Activated gamma-delta T cell (primary cell): ENCODE data around the gene EGLN1.

ENCODE experiments used
- DNase-seq: peaks from one replicate; lab custom pipeline; 2025; lab: John Stamatoyannopoulos, UW

Gene EGLN1

DNA sequence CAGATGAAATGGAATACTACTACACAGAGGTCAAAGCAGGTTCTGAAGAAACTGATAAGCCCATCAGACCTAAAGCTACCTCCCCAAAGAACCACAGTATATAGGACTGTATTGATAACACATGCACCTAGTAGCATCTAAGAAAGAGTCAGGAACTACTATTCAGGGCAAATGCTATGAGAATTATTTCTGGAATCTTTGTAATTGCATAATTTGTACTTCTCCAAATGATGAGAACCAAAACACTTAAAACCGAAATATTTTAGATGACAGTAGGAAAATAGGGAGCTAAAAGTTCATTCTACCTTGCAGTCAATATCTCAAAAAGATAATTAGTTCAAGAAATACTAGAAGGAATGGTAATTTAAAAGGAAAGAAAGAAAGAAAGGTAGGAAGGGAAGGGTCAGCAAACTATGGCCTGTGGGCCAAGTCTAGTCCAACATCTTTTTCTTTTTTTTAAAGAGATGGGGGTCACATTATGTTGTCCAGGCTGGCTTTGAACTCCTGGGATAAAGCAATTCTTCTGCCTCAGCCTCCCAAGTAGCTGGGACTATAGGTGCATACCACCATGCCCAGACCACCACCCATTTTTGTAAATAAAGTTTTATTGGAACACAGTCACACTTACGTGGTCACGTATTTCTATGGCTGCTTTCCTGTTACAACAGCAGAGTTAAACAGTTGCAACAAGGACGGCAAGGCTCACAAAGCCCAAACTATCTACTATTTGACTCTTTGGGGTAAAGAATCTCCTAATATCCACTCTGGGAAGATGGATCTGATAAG lies 24.0 kb downstream of the EGLN1 start:
- no peak for DNase-seq

GRCh38 chr1:231396643-231397042 lies 25.4 kb downstream of the EGLN1 start:
- DNase-seq, result no peak

- DNase-seq, result no peak
Measured at GRCh38 chr1:231395998-231396390, 26.1 kb downstream of the EGLN1 start.

DNA sequence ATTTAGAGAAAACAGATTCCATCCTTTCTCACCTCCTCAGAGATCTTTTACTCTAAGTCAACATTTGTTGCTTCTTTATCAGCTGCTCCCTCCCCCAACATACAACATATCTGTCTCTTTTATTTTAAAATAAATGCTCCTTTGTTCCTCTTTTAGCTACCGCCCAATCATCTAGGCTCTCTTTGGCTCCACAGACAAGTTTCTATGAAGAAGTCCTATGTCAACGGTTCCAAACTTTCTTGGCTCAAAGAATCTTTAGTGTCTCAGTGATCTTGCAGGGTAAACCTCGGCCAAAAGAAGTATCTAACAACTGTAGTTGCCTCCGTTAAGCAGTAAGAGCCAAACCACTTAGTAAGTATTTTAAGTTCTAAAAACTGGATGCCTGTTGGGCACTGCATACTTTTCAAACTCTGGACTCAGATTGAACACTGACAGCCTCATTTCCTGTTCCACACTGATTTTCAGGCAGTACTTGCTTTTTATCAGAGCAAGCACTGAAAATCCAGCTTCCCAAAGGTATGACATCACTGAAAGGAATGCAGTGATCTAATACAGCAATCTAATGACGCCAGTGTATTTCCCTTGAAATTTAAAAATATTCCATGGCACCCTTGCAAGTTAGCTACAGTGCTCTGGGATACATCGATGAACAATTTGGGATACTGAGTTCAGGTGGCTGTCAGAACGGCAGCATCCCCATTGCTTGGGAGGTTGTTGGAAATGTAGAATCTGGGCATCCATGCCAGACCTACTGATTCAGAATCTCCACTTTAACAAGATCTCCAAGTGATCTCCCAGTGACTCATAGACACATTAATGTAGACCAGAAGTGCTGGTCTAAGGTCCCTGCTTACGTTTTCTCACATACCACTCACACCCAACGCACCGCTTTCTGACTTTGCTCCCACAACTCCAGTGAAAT lies 26.8 kb downstream of the EGLN1 start:
- no peak for DNase-seq

GRCh38 chr1:231393668-231394067 lies 28.4 kb downstream of the EGLN1 start:
- DNase-seq, result no peak

DNA sequence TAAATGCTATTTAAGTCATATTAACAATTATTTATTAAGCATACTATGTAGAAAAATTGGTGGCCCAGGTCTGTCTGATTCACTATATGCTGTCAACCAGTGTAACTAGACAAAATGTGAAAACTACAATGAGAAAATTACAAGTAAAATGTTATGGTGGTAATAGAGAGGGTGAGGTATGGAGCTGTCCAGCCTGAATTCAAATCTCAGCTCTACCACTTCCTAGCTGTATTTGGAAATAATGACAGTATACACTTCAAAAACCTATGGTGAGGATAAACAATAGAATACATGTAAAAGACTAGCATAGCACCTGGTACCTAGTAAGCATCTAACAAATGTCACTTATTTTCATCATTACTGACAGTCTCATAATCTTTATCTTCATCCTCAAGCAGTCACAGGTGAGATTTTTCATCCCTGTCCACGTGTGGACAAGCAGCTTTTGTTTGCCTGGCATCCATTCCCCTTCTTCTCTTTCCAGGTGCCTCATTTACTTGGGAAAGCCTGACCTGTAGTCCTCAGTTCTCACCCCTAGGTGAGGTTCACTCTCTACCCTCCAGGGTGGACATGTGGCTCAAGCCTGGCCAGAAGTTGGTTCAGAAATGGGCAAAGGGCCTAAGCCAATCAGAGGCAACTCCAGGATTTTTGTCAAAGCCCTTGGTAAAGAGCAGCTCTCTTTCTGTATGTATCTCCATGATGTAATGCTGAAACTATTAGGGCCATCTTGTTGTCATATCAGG lies 29.5 kb downstream of the EGLN1 start:
- DNase-seq, result no peak

- no peak for DNase-seq
Measured at GRCh38 chr1:231390071-231390470, 32.0 kb downstream of the EGLN1 start.

DNA sequence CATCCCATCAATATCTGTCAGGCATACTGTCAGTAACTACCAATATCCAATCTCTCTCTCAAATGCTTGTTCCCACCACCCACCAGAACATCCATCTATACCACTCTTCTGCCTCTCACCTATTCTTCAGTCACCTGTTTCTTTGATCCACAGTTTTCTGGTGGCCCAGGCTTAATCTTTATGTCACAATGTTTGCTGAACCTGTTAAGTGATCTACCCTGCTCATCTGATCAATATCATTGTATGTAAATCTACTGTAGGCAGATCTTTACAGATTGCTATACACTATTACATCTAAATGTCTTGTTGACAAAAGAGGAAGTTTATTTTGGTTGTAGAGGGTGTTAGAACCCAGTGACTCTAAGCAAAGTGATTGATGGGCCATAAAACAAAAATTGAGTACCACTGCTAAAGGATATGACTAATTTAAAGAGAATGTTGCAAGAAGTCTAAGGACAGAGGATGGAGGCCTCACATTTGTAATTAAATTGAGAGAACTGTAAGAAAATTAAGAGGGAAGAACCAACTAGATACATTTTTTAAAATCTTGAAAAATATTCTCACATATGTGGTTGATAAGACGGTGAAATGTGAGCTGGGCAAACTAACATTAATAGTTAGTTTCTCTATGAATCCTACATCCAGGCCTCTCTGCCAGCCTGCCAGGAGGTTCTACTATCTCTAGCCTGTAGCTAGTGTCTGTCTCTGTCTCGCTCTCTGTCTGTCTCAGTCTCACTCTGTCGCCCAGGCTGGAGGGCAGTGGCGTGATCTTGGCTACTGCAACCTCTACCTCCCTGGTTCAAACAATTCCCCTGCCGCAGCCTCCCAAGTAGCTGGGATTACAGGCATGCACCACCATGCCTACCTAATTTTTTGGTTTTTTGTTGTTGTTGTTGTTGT lies 34.1 kb downstream of the EGLN1 start:
- DNase-seq, result no peak

DNA sequence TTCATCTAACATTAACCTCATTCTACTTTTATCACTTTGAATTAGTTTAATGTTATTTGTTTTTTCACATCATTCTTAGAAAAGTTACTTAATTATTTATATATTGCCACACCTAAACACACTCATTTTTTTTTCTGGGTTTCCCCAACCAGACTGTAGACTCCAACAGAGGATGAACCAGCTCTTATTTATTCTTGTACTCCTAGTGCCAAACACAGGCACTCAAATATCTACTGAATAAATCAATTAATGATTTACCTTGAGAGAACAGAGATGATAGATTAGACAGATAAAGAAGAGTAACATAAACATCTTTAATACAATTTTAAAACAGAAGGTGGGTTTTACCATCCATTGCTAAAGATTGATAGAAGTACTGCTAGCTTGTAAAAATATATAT lies 35.6 kb downstream of the EGLN1 start:
- DNase-seq, result no peak

DNA sequence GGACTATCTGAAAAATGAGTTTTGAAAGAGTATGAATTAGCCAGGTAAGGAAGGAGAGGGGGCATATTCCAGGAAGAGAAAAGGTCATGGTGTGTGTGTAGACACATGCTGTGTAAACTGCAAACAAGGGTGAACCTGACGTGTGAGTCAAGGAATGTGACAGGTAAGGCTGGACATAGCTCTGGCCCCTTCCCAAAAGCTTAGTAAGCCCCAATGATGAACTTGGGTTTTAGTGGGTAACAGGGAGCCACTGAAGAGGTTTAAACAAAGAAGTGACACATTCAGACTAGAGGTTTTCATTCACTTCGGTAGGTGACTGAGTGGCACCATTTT lies 36.7 kb downstream of the EGLN1 start:
- DNase-seq, result no peak

- DNase-seq, result no peak
Measured at GRCh38 chr1:231384696-231385415, 37.2 kb downstream of the EGLN1 start.

DNA sequence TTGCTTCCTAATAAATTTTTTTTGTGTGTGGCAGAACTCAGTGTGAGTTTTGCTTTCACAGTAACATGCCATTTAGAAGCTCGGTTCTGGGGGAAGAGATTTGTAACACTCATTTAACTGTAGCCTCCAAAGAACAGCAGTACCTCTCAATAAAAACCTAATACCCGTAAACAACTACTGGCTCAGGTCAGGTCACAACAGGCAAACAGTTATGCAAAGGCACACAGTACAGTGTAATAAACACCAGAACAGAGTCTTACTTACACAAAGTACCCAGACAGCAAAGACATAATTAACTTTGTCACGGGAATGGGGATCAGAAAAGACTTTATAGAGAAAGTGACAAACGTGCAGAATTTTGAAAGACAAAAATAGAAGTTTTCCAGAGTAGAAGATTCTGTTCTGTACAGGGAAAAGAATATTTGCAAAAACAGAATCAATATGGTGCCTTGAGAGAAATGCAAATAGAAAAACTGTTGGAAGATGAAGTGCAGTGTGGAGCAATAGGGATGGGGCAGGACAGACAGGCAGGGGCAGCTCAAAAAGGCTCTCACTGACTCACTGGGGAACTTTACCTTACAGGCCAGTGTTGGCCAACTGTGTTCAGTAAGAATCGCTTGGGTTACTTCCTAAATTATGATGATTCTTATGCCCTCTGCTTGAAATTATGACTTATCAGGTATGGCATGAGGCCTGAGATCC lies 38.8 kb downstream of the EGLN1 start:
- DNase-seq, result no peak

DNA sequence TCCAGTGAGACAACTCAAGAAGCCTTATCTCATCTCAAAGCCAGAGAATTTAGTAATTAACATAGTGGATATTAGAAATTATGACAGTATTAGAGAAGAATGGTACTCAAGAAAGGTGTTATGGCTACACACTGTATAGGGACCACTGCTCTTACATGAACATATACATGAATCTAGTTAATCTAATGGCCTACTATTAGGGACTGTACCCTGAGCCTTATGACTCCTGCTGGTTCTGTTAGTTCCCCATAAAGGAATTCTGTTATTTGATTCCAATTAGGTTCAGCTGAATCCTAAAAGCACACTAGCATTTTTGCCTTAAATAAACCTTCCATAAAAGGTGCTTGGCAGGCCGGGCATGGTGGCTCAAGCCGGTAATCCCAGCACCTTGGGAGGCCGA lies 39.7 kb downstream of the EGLN1 start:
- no peak for DNase-seq

DNA sequence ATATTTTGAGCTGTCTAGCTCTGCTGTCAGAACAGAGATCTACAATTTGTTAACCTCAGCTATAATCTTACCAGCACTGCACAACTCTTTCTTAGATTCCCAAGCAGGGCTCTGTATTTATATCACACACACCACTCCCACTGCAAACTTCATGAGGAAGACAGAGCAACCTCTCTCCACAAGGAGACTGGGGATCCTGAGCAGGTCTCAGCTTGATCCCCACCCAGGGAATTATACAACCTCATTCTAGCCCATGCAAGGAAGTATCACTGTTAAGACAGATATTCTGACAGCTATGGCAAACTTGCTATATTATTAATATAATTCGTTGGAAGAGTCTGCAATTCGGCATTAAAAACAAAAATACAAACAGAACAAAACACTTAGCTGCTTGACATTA lies 40.4 kb downstream of the EGLN1 start:
- DNase-seq, result no peak

DNA sequence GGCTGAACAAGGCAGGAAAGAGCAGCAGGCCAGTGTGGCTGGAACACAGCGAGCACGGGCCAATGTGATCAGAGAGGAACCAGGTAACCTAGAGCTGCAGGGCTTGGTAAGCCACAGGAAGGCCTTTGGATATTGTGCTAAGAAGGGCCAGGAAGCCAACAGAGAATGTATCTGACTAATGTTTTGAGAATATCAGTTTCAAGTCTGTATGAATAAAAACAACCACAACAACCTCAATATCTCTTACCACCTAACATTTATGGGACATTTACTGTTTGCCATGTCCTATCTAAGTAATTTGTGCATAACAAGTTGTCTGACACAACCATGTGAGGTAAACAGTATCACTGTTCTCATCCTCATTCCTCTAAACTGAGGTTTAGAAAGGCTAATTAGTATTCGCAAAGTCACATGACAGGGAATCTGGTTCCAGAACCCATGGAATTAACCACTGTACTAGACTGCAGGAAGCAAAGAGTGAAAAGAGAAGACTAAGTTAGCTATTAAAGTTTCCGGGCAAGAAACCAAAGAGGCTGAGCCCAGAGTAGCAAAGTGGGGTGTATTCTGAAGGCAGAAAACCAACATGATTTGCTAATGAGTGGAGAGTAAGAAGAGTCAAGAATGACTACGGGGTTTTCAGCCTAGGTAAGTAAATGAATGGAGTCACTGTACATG lies 45.1 kb downstream of the EGLN1 start:
- no peak for DNase-seq

- DNase-seq, result no peak
Measured at GRCh38 chr1:231376101-231376500, 46.0 kb downstream of the EGLN1 start.

DNA sequence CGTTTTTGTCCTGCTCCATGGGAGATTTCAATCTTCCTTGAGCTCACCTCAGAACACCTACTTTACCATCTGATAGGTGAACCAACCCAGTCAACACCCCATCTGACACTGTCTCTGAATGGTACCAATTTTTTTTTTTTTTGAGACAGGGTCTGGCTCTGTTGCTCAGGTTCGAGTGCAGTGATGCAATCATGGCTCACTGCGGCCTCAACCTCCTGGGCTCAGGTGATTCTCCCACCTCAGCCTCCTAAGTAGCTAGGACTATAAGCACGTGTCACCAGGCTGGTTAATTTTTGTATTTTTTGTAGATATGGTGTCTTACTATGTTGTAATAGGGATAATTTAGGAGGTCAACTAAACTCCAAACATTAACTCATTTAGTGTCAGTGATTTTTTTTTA lies 47.7 kb downstream of the EGLN1 start:
- DNase-seq, result no peak

GRCh38 chr1:231372501-231372900 lies 49.6 kb downstream of the EGLN1 start:
- DNase-seq, result no peak

DNA sequence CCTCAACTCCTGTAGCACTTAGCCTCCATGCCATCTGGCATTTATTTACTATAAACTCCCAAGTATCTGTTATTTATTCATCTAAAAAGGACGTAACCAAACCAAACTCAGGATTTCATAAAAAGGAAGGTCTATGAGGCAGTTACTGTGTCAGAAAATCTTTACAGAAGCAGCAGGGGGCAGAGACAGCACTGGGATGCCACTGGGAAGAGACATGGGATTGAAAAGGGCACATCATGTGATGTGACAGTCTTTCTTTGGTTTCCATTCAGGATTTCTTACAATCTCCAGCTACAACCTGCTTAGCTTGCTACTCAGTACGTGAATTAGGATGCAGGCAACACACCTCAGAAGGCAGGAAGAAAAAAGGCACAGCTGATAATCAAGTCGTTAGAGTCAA lies 52.8 kb downstream of the EGLN1 start:
- no peak for DNase-seq

- DNase-seq, result no peak
Measured at GRCh38 chr1:231364192-231364591, 57.9 kb downstream of the EGLN1 start.
